Loucy (cell line): ENCODE results near the gene DAB1.

ENCODE experiments used
- H2AFZ ChIP-seq: fragments of 200-600 bp; sonication (generic); 2 replicates; pipeline ENCODE4 v1.6.0; 2016; ENCODE audit warnings: antibody characterized with exemption, mild to moderate bottlenecking, low read length, moderate library complexity
- H3F3A ChIP-seq: fragments of 200-600 bp; 2 replicates; pipeline ENCODE4 v1.6.0; 2016; ENCODE audit warnings: antibody characterized with exemption, low read depth, mild to moderate bottlenecking
- H3K27me3 ChIP-seq: fragments of 200-600 bp; sonication (generic); 2 replicates; pipeline ENCODE4 v1.6.1; 2014; ENCODE audit warnings: low read length, mild to moderate bottlenecking; ENCODE audit not compliant: insufficient read depth, poor library complexity, severe bottlenecking
- H3K36me3 ChIP-seq: fragments of 200-600 bp; sonication (generic); 2 replicates; pipeline ENCODE4 v1.6.1; 2016; ENCODE audit warnings: low read length; ENCODE audit not compliant: insufficient read depth
- H3K4me1 ChIP-seq: fragments of 200-600 bp; sonication (generic); 2 replicates; pipeline ENCODE4 v1.5.1; 2014; ENCODE audit warnings: low read length, mild to moderate bottlenecking; ENCODE audit not compliant: insufficient read depth, poor library complexity, severe bottlenecking
- H3K4me2 ChIP-seq: fragments of 200-600 bp; sonication (generic); 2 replicates; pipeline ENCODE4 v1.6.0; 2014; ENCODE audit warnings: antibody characterized with exemption, low read length, low read depth, mild to moderate bottlenecking; ENCODE audit not compliant: poor library complexity, severe bottlenecking
- H3K4me3 ChIP-seq: fragments of 200-600 bp; sonication (generic); 2 replicates; pipeline ENCODE4 v1.5.1; 2014; ENCODE audit warnings: low read length, mild to moderate bottlenecking, mixed read lengths; ENCODE audit not compliant: poor library complexity, severe bottlenecking
- H3K79me2 ChIP-seq: fragments of 200-600 bp; sonication (generic); 2 replicates; pipeline ENCODE4 v1.6.1; 2014; ENCODE audit warnings: low read length; ENCODE audit not compliant: insufficient read depth
- H3K9ac ChIP-seq: fragments of 200-600 bp; sonication (generic); 2 replicates; pipeline ENCODE4 v1.6.0; 2014; ENCODE audit warnings: mild to moderate bottlenecking, low read depth, low read length, moderate library complexity; ENCODE audit not compliant: poor library complexity, severe bottlenecking
- H3K9me2 ChIP-seq: fragments of 200-600 bp; sonication (generic); replicated peaks from 2 replicates; pipeline ENCODE4 v1.6.1; 2016; ENCODE audit warnings: low read depth, low read length, mixed read lengths
- H3K9me3 ChIP-seq: fragments of 200-600 bp; sonication (generic); 2 replicates; pipeline ENCODE4 v1.6.1; 2014; ENCODE audit warnings: mild to moderate bottlenecking, antibody characterized with exemption, low read length, low read depth; ENCODE audit not compliant: insufficient read depth
- H4K20me1 ChIP-seq: fragments of 200-600 bp; sonication (generic); 2 replicates; pipeline ENCODE4 v1.6.0; 2014; ENCODE audit warnings: antibody characterized with exemption, low read length, mild to moderate bottlenecking; ENCODE audit not compliant: insufficient read depth, poor library complexity, severe bottlenecking
- CTCF ChIP-seq: fragments of 200-600 bp; sonication (generic); conservative IDR thresholded peaks from 2 replicates; pipeline ENCODE4 v1.5.1; 2014; ENCODE audit warnings: mild to moderate bottlenecking, antibody characterized with exemption, low read length
- EZH2phosphoT487 ChIP-seq: fragments of 200-600 bp; IDR thresholded peaks from 2 replicates; pipeline ENCODE4 v1.6.1; 2018; ENCODE audit warnings: antibody characterized with exemption, mild to moderate bottlenecking, moderate library complexity, borderline replicate concordance

DAB1 gene

GRCh38 chr1:57404884-57405283 is 19.0 kb downstream of the DAB1 start:
- H3K9me3 ChIP-seq = no peaks in the 10 kb centered on the region
- H3K4me2 ChIP-seq = no peak overlapping the region
- H3K4me3 ChIP-seq = no peak overlapping the region
- H3F3A ChIP-seq = no peaks in the 10 kb centered on the region
- H3K79me2 ChIP-seq = no peaks in the 10 kb centered on the region
- H3K4me1 ChIP-seq = no peaks in the 10 kb centered on the region
- H3K9me2 ChIP-seq = no peaks in the 10 kb centered on the region
- no peaks in the 10 kb centered on the region for H3K27me3 ChIP-seq
- H3K9ac ChIP-seq = no peak overlapping the region
- no peak overlapping the region for H2AFZ ChIP-seq
- H3K36me3 ChIP-seq = no peaks in the 10 kb centered on the region
- H4K20me1 ChIP-seq = no peaks in the 10 kb centered on the region
- TF ChIP-seq EZH2phosphoT487 (no peak), CTCF (no peak)

GRCh38 chr1:57403201-57403600 is 20.7 kb downstream of the DAB1 start:
- Histone ChIP-seq H4K20me1 (no peaks in the 10 kb centered on the region), H3F3A (no peaks in the 10 kb centered on the region), H3K9me2 (no peaks in the 10 kb centered on the region), H3K4me1 (no peaks in the 10 kb centered on the region), H3K9me3 (no peaks in the 10 kb centered on the region), H2AFZ (no peak overlapping the region), H3K4me3 (no peak overlapping the region), H3K36me3 (no peaks in the 10 kb centered on the region), H3K4me2 (no peak overlapping the region), H3K79me2 (no peaks in the 10 kb centered on the region), H3K9ac (no peak overlapping the region), H3K27me3 (no peaks in the 10 kb centered on the region)
- TF ChIP-seq CTCF = no peak
- no peak for TF ChIP-seq EZH2phosphoT487

GRCh38 chr1:57401671-57402070 is 22.2 kb downstream of the DAB1 start:
- Histone ChIP-seq H3F3A (no peaks in the 10 kb centered on the region), H3K9me2 (no peaks in the 10 kb centered on the region), H3K27me3 (no peaks in the 10 kb centered on the region), H2AFZ (no peak overlapping the region), H3K4me3 (no peak overlapping the region), H3K36me3 (no peaks in the 10 kb centered on the region), H4K20me1 (no peaks in the 10 kb centered on the region), H3K9me3 (no peaks in the 10 kb centered on the region), H3K9ac (no peak overlapping the region), H3K4me2 (no peak overlapping the region), H3K79me2 (no peaks in the 10 kb centered on the region), H3K4me1 (no peaks in the 10 kb centered on the region)
- TF ChIP-seq CTCF = no peak
- TF ChIP-seq EZH2phosphoT487 = no peak
